HG03064 (cell line): ENCODE data around the gene DNAJB2.
"Not testable (repeated sequence)": the region's sequence is repeated elsewhere in the genome, so short reads cannot be mapped to it uniquely, and the experiment has no call there.

Experiments used
- ATAC-seq: cut with Tn5 transposase; IDR thresholded peaks from one replicate; pipeline ENCODE4 v1.9.1; 2021; ENCODE audit warnings: low read depth; ENCODE audit not compliant: unreplicated experiment

Gene DNAJB2

GRCh38 chr2:219282943-219283581 is 3.9 kb downstream of the DNAJB2 start:
- no peak for ATAC-seq

GRCh38 chr2:219284501-219285372 is 5.6 kb downstream of the DNAJB2 start:
- ATAC-seq: no peak

GRCh38 chr2:219285373-219285735 is 6.2 kb downstream of the DNAJB2 start:
- ATAC-seq: no peak

GRCh38 chr2:219285894-219286425 is 6.8 kb downstream of the DNAJB2 start:
- no peak for ATAC-seq

GRCh38 chr2:219286436-219287115 is 7.4 kb downstream of the DNAJB2 start:
- ATAC-seq: no peak

- not testable (repeated sequence) for ATAC-seq
These were observed 7.9 kb downstream of the DNAJB2 start for GRCh38 chr2:219287116-219287440.

- ATAC-seq: no peak
These were observed 8.6 kb downstream of the DNAJB2 start for GRCh38 chr2:219287580-219288265.

- ATAC-seq: no peak
These were observed 10.0 kb downstream of the DNAJB2 start for GRCh38 chr2:219289195-219289536.

GRCh38 chr2:219289537-219290361 is 10.6 kb downstream of the DNAJB2 start:
- no peak for ATAC-seq

- ATAC-seq: no peak
These were observed 11.4 kb downstream of the DNAJB2 start for GRCh38 chr2:219290381-219291171.

GRCh38 chr2:219291394-219291793 is 12.2 kb downstream of the DNAJB2 start:
- no peak for ATAC-seq

- ATAC-seq: no peak
These were observed 12.8 kb downstream of the DNAJB2 start for GRCh38 chr2:219291910-219292490.

- no peak for ATAC-seq
These were observed 13.4 kb downstream of the DNAJB2 start for GRCh38 chr2:219292616-219293015.

- ATAC-seq: no peak
These were observed 14.6 kb downstream of the DNAJB2 start for GRCh38 chr2:219293736-219294231.

- peak; percentile 89 for ATAC-seq
These were observed 15.5 kb downstream of the DNAJB2 start for GRCh38 chr2:219294356-219295351.

- ATAC-seq: no peak
These were observed 17.0 kb downstream of the DNAJB2 start for GRCh38 chr2:219296142-219296541.

- ATAC-seq: no peak
These were observed 17.6 kb downstream of the DNAJB2 start for GRCh38 chr2:219296631-219297391.
